Brain microvascular endothelial cell (primary cell): ENCODE results near the gene LRP1B.

Experiments
- DNase-seq: peaks from one replicate; pipeline ENCODE4 v3.0.0-alpha.2; 2020
- H3K27ac ChIP-seq: fragments of 250-450 bp; sonication (Bioruptor Pico); 2 replicates; pipeline ENCODE4 v1.5.1; 2020; ENCODE audit warnings: mild to moderate bottlenecking, moderate library complexity
- H3K27me3 ChIP-seq: fragments of 250-450 bp; sonication (Bioruptor Pico); replicated peaks from 2 replicates; pipeline ENCODE4 v1.5.1; 2020; ENCODE audit warnings: mild to moderate bottlenecking
- H3K36me3 ChIP-seq: fragments of 250-450 bp; sonication (Bioruptor Pico); replicated peaks from 2 replicates; pipeline ENCODE4 v1.5.1; 2020; ENCODE audit warnings: mild to moderate bottlenecking
- H3K4me3 ChIP-seq: 2 replicates; pipeline ENCODE4 v1.5.1; 2011; ENCODE audit warnings: low read depth, mild to moderate bottlenecking, control low read depth, low read length, moderate library complexity
- CTCF ChIP-seq: IDR thresholded peaks from 2 replicates; pipeline ENCODE4 v1.5.1; 2011; ENCODE audit warnings: low read depth, mild to moderate bottlenecking, moderate library complexity, low read length, control low read depth, inconsistent platforms; ENCODE audit errors: missing control alignments
- in situ Hi-C: cut with HindIII; loops from 2 replicates; pipeline ENCODE4 v1.10.0; 2017; ENCODE audit warnings: low sequenced_read_pairs, low pct_ligation_motif_present

The LRP1B gene

GRCh38 chr2:140338795-140339194 is 1792.0 kb downstream of the LRP1B start:
- Histone ChIP-seq H3K4me3 (no peak overlapping the region), H3K36me3 (no peaks in the 10 kb centered on the region), H3K27ac (no peak overlapping the region), H3K27me3 (no peaks in the 10 kb centered on the region)
- TF ChIP-seq CTCF = no peak
- no peak for DNase-seq
- in situ Hi-C loops = no loop called here

- no peak for DNase-seq
- Histone ChIP-seq H3K27ac (no peak overlapping the region), H3K36me3 (no peaks in the 10 kb centered on the region), H3K4me3 (no peak overlapping the region), H3K27me3 (no peaks in the 10 kb centered on the region)
- TF ChIP-seq CTCF = no peak
- in situ Hi-C loops = no loop called here
These were observed 1793.8 kb downstream of the LRP1B start for GRCh38 chr2:140337061-140337460.

- no peak for DNase-seq
- H3K27me3 ChIP-seq = no peaks in the 10 kb centered on the region
- no peak for TF ChIP-seq CTCF
- H3K27ac ChIP-seq = no peak overlapping the region
- no peak overlapping the region for H3K4me3 ChIP-seq
- in situ Hi-C loops = no loop called here
- no peaks in the 10 kb centered on the region for H3K36me3 ChIP-seq
These were observed 1814.5 kb downstream of the LRP1B start for GRCh38 chr2:140316345-140316744.

- Histone ChIP-seq H3K27ac (no peak overlapping the region), H3K4me3 (no peak overlapping the region), H3K36me3 (no peaks in the 10 kb centered on the region), H3K27me3 (no peaks in the 10 kb centered on the region)
- in situ Hi-C loops = no loop called here
- no peak for DNase-seq
- TF ChIP-seq CTCF = no peak
These were observed 1818.9 kb downstream of the LRP1B start for GRCh38 chr2:140311905-140312304.

GRCh38 chr2:140308706-140309105 is 1822.1 kb downstream of the LRP1B start:
- in situ Hi-C loops = no loop called here
- TF ChIP-seq CTCF = no peak
- Histone ChIP-seq H3K4me3 (no peak overlapping the region), H3K27ac (no peak overlapping the region), H3K36me3 (no peaks in the 10 kb centered on the region), H3K27me3 (no peaks in the 10 kb centered on the region)
- DNase-seq = no peak

- no peak for DNase-seq
- in situ Hi-C loops = no loop called here
- H3K4me3 ChIP-seq = no peak overlapping the region
- no peak for TF ChIP-seq CTCF
- no peaks in the 10 kb centered on the region for H3K36me3 ChIP-seq
- no peak overlapping the region for H3K27ac ChIP-seq
- H3K27me3 ChIP-seq = no peaks in the 10 kb centered on the region
These were observed 1823.3 kb downstream of the LRP1B start for GRCh38 chr2:140307532-140307931.
